HG02973 (cell line): ENCODE results near the gene RAB26.
"Not testable (repeated sequence)": the region's sequence is repeated elsewhere in the genome, so short reads cannot be mapped to it uniquely, and the experiment has no call there.

Experiments used
- ATAC-seq: cut with Tn5 transposase; IDR thresholded peaks from one replicate; pipeline ENCODE4 v1.9.1; 2021; ENCODE audit warnings: moderate library complexity; ENCODE audit not compliant: unreplicated experiment

RAB26 gene

DNA sequence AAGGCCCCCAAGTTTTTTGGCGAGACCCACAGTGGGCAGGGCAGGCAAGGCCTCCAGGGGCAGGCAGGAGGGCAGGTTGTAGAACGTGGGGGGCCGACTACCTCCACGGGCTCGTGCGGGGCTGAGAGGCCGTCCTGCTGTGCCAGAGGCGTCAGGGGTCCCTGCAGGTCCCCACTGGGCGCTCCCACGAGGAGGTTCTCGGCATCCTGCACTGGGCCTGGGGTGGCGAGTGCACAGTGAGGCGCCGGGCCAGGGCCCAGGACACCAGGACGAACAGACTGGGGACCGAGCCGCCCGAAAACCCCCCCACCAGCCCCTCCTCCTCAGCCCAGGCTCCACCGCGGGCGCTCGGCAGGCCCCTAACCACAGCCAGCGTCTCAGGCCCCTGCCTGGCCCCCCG, 32.0 kb upstream of the RAB26 start:
- not testable (repeated sequence) for ATAC-seq

DNA sequence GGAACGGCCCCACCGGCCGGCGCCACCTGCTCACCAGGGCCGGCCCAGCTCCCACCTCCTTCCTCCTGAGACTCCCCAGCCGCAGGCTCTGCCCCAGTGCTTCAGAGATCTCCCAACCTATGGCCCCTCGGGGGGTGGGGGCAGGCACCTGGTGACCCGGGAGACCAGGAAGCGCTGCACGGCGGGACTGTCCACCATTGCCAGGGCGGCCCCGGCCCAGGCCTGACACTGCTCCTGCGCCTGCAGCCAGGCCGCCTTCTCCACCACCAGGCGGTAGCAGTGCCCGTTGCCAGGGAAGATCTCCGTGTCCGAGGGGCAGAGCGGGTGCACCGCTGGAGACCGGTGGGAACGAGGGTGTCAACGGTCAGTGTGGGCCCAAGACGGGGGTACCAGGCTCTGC, 31.1 kb upstream of the RAB26 start:
- ATAC-seq: not testable (repeated sequence)

DNA sequence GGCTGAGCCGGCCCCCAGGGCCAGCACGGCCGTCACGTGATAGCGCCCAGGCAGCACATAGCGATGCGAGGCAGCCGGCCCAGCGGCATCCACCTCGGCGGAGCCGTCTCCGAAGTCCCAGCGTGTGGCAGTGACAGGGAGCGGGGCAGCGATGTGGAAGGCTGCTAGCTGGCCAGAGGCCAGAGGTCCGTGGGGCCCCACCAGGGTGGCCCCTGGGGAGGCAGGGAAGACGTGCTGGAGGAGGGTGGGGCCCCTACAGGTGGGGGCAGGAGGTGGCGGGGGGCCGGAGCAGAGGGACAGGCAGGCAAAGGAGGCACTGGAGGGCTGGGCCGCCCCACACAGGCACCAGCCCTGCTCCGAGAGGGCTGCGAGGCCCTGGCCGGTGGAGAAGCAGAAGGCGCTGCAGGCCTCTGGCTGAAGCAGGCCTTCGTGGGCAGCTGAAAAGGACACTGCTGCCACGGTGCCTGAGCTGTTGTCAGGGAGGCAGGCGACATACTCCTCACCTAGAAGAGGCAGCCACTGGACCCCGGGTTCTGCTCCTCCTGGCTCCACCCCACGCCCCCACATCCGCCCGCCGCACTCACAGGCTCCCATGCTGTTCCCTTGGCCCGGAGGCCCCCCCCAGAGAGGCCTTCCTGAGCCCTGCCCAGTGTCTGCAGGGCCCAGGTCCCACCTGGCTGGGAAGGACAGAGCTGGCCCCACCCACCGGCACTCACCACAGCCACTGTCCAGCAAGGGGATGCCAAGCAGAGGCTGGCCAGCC, 30.3 kb upstream of the RAB26 start:
- not testable (repeated sequence) for ATAC-seq

DNA sequence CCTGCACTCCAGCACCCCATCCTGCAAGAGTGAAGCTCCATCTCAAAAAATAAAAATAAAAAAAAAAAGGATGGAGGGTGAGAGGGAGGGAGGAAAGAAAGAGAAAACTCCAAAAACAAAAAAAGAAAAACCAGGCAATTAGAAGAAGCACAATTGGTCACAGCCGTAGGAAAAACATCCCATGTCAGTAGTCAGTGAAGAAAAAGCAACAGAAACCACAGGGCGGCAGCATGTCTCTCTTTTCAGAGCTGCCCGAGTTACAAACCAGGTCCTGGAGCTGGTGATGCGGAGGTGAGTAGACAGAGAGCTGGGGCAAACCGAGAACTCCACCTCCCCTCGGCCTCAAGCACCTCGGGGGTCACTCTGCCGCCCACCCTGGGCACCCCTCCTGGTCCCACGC, 27.1 kb upstream of the RAB26 start:
- ATAC-seq: not testable (repeated sequence)

DNA sequence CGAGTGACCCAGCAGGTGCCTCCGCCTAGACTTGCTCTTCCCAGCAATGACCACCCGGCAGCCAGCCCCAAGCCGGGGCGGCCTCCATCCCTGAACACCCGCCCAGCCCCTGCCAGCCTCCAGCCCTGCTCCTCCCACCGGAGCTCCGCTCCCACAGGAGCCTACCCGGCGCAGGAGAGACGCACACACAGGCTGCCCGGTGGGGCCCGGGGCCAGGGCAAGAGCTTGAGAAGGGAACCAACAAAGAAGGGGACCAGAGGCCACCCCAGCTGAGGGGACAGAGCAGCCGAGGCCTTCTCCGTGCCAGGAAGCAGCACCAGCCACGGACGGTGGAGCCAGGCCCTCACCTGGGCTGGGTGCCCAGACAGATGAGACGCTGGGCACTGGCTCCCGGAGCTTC, 26.6 kb upstream of the RAB26 start:
- ATAC-seq: no peak

DNA sequence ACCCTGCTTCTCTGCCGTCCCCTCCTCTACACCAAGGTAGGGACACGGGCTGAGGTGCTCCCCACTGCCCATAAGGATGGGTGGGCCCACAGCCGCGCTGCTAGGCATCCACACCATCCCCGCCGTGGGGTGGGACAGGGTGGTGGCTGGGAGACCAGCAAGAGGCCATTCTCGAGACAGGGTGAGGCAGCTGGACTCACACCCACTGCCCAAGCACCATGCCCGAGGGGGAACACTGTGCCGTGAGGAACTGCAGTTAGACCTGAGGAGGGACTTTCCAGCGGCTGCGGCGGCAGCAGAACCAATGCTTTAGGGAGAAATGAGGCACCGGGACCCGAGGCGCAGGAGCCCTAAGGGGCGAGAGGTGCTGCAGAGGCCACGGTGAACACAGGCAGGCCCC, 26.0 kb upstream of the RAB26 start:
- ATAC-seq: no peak

DNA sequence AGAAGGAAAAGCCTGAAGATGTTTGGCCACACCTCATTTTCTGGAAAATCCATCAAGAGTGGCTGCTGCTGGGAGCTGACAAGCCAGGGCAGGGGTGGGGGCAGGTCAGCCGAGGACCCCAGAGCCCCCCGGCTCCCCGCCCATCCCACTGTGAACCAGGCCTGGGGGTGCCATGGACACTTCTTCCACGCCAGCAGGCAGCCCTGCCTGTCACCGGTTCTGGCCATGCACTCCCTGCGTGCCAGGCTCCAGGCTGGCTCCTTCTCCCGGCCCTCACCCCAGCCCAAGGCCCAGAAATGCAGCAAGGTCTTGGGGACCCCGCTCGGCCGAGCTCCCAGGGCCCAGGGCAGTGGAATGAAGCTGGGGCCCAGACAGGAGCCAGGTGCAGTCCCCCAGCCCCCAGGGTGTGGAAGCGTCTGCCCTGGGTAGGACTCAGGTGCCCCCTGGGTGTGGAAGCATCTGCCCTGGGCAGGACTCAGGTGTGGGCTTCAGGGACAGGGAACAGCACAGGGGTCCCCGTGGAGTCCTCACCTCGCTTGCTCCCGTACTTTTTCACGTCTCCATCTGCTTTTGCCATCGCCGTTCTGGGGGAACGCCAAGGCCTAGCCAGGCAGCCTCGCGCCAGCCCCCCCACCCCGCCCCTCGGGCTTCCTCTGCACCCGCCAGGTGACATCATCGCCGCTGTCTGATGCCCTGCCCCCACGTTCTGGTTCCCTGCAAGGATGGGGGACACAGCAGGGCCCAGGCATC, 25.3 kb upstream of the RAB26 start:
- ATAC-seq: not testable (repeated sequence)

DNA sequence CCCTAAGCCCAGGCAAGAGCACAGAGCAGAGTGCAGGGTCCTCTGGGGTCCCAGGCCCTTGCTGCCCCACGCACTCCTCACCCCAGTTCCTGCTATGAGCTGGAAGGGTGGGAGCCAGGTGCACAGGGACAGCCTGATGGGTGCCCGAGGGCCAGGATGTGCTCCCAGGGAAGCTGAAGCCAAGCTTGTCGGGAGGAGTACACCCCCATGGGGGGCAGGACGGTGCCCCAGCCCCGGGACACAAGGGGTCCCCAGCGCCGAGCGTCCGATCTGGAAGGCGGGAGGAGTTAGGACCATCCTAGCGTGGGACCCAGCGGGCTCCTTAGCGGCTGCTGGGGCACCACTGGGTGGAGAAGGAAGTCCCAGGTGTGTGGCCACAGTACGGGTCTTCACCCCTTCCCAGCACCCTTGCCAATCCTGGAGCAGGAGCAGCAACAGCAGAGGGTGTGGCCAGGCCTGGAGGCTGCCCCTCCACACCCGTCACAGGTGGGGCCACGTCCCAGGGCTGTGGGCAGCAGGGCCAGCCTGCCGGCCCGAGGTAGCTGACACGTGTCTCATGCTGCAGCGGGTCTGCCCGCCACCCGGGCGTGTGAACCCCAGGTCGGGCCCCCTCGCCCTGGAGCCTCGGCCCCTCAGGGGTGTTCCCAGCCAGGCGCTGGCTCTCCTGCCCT, 24.6 kb upstream of the RAB26 start:
- ATAC-seq: not testable (repeated sequence)

DNA sequence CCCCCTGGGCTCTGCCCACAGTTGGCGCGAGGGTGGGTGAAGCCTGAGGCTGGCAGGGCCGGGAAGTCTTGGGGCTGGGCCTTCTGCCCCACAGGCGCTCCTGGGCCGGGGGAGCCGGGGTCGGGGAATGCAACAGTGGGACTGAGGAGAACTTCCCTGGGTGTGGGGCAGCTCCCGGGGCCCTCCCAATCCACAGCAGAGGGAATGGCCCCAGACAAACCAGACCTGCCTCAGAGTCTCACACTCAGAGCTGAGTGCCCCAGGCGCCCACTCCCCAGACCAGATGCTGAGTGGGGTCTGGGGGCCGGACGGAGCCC, 24.1 kb upstream of the RAB26 start:
- ATAC-seq: not testable (repeated sequence)

DNA sequence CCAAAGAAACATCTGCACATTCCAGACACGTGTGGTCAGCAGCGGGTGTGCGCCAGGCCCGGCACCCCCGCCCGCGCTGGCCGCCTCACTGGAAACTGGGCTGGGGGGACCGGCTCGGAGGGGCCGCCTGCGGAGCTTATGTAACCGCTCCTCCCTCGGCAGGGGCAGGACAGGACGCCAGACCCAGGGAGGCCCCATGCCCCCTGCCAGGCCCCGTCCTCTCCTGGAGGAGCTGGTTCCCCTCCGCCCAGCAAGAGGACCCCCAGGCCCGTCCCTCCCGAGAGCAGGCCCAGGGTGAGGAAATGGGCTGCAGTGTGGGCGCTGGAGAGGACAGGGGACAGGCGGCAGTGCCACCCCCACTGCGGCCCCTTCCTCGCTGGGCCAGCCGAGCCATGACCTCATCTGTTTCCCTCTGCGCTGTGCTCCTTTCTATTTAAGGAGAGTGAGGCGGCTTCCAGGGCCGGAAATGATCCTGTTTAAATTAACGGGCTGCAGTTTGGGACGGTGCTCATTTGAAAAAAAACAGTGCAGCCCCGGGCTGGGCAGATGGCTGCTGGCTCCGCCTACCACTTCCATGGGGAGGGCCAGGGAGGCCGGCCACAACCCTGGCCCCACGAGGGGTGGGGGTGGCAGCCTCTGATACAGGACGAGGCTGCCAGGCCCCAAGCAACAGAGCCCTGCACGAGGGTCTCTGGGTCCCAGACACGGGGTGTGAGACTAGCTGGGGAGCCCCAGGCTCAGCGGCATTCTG, 23.6 kb upstream of the RAB26 start:
- not testable (repeated sequence) for ATAC-seq

DNA sequence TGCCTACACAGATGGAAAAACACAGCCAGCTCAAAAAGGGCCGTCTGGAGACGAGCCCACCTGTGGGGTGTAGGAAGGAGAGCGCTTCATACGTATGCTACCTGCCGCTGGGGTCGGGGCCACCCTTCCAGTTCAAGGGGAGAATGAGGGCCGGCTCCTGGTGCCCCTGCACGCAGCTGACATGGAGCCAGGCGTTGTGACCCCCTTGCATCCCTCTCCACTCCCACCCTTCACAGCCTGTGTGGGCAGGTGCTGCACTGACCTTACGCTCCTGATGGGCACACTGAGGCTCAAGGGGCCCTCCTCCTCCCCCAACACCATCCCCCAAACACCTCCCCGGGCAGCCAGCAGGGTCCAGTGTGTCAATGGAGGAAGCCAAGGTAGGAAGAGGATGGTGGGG, 22.8 kb upstream of the RAB26 start:
- ATAC-seq: not testable (repeated sequence)

DNA sequence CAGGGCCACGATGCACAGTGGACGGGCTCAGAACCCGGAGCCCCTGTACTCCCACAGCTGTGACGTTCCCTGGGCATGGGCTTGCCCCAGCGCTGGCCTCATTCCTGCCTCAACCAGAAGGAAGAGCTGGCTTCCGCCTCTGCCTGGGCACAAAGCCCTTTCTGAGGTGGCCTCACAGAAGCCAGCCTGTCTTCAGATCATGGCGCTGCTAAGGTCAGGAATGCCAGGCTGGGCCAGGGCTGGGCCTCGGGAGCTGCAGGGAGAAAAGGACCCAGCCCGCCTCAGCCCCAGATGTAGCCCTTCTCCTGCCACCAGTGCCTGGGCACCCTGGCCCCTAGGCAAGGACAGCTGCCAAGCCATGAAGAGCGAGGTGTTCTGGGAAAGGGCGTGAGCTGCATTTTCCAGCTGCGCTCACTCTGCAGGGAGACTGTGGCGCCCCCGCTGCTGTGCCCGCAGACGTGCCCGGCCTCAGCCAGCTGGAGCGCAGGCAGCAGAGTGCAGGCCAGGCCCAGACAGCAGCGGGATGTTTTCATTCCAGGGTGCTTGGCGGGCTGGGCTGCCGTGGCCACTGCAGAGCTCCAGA, 22.2 kb upstream of the RAB26 start:
- not testable (repeated sequence) for ATAC-seq

DNA sequence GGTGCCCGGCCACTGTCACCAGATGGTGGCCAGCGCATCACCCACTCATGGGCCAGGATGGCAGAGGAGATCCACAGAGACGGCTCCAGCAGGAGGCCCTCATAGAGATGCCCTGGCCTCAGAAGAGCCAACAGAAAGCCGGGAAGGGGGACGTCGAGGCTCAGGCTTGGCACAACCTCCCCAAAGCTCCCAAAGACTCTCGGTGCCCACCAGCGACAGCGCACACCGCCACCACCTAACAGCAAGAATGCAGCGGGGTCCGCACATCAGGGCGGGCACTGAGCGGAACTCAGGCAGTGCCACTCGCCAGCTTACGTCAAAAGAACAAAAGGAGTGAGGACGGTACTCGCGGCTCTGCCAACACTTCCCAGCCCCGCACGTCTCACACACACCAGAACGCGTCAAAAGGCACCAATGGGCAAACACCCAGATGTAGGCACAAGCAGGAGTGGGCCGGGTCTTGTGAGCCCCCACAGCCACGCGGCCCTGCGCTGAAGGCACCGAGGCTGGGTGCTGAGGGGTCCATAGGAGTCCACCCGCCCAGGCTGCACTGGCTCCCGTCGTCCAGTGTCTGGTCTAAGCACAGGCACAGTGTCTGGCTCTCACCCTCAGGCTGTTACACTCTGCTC, 21.4 kb upstream of the RAB26 start:
- ATAC-seq: not testable (repeated sequence)

DNA sequence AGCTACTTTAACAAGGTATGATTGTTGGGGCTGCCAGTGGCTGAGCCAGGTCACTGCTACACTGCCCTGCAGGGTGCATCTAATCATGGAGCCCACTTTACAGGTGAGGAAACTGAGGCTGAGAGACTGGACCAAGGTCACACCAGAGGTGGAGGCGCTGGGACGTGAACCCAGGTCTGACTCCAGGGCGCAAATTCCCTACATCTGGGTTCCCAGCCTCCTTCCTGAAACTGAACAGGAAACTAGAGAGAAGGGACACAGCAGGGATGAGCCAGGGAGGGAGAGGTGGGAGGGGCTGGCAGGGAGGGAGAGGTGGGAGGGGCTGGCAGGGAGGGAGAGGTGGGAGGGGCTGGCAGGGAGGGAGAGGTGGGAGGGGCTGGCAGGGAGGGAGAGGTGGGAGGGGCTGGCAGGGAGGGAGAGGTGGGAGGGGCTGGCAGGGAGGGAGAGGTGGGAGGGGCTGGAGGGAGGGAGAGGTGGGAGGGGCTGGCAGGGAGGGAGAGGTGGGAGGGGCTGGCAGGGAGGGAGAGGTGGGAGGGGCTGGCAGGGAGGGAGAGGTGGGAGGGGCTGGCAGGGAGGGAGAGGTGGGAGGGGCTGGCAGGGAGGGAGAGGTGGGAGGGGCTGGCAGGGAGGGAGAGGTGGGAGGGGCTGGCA, 20.7 kb upstream of the RAB26 start:
- ATAC-seq: not testable (repeated sequence)

DNA sequence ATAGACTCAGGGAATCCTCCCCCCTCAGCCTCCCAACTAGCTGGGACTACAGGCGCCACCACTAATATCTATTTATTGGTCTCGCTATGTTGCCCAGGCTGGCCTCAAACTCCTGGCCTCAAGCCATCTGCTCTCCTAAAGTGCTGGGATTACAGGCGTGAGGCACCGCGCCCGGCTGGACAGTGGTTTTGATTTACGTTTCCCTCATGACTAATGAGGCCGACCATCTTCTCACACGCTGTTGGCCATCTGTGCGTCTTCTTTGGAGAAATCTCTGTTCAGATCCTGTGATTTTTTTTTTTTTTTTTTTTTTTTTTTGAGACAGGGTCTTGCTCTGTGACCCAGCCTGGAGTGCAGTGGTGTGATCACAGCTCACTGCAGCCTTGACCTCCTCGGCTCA, 19.2 kb upstream of the RAB26 start:
- not testable (repeated sequence) for ATAC-seq

DNA sequence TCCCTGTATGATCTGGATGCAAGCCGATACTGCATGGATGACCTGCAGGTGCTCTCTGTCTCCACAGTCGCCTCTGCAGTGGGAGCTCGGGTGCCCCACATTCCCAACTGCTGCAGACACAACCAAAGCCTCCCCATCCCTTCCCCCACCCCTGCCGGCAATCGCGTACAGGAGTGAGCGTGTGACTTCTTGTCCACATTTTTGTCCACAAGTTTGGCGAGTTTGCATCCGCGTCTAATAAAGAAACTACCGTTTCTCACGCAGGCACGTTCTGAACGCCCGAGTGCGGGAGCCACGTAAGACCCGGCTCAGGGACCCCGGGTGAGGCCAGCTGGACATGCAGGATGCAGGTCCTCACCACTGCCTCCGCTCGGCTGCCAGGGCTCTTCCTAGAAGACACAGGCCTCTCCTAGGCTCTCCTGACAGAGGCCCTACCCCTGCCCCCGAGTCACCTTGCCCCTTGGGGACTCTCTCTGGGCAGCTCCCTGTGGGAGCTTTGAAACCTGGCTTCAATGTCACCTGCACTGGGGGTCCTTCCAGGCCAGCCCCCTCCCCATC, 18.5 kb upstream of the RAB26 start:
- ATAC-seq: not testable (repeated sequence)

DNA sequence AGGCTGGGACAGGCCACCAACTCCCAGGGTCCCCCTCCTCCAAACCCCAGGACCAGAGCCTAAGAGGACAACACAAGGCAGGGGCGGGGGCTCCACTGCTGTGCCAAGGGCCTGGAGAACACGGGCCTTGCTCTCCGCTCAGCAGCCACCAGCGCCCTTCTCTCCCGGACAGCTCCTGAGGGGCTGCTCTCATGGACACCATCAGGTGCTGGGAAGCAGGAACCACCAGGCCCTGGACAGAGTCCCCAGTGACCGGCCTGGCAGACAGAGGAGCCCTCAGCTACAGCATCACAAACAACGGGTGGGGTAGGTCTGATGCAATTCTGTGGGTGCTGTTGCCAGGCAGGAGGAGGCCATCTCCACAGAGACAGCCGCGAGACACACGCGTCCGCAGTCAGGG, 14.6 kb upstream of the RAB26 start:
- not testable (repeated sequence) for ATAC-seq

DNA sequence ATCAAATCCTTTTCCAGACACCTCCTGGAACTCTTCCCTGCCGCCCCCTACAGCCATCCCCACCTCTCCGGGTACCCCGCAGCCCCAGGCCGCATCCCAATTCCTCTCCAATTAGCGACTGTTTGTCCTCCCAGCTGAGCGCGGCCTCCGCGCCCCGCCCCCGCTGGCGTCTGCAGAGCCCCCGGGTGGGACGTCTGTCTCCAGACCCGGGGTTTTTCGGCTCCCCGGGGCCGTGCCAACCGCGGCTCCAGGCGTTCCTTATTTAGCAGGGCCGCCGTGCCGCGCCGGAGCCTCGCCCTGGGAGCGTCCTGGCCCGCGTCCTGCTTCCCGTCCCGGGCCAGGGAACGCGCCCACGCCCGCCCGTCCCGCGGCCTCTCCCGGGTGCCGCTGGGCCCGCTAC, 13.4 kb upstream of the RAB26 start:
- not testable (repeated sequence) for ATAC-seq

DNA sequence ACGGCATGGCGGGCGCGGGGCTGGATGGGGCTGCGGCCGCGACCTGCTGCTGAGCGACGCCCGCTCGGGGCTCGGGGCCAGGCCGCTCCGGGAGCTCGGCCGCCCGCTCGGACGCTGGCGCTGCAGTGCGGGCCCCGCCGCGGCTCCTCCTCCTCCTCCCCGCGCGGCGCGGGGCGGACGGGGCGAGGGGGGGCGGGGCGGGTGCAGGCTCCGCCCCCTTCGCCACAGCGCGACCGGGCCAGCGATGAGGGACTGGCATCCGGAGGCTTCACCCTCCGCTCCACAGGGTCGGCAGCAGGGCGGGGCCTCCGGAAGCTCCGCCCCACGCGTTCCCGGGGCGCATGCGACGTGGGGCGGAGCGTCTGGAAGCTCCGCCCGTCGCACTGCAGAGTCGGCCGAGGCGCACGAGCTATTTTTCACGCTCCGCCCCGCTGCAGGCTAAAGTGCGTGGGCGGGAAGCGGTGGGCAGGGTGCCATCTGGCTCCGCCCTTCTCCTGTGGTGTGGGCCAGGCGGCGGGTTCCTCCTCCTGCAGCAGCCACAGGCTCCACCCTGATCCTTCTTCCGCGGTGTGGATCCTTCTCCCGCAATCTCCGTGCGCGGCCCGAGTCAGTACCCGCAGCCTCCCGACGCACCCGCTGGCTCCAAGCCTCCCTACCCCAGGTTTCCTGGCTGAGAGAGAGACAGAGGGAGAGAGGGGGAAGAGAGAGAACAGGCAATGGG, 12.5 kb upstream of the RAB26 start, which contains the start of gene PKD1:
Gene PKD1, minus strand, starts transcription at position 129 of the 721 bp plus-strand sequence. CDS start 209 bp downstream, outside the sequence.
- not testable (repeated sequence) for ATAC-seq
